ENCODE measurements around the gene NCAPG2. TPM values are rescaled to one million over a fixed set of nuclear protein-coding genes. Genes with fewer than 3 reads are reported as not detected.

Gene NCAPG2
- polyA plus RNA-seq, 1 of the 3 experiments (the other 2 are of a cell fraction) = 25.0 TPM

DNA sequence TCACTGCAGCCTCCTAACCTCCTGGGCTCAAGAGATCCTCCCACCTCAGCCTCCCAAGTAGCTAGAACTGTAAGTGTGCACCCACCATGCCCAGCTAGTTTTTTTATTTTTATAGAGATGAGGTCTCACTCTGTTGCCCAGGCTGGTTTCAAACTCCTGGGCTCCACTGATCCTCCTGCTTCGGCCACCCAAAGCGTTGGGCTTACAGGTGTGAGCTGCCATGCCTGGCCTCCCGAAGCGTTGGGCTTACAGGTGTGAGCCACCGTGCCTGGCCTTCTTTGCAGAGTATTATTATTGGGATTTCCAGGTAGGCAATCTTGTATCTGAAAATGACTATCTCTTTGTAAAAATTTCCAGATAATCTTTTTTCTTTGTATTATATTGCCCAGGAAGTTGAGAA is 23.1 kb upstream of the NCAPG2 start:
- ChIA-PET POLR2A (no interaction called here), CTCF (no interaction called here)
- H3K4me2 ChIP-seq = no peak overlapping the region
- H3K27me3 ChIP-seq (ENCODE audit: insufficient read depth) = no peaks in the 10 kb centered on the region
- H3K9ac ChIP-seq = no peak overlapping the region
- H3K9me2 ChIP-seq = no peaks in the 10 kb centered on the region
- DNase-seq = no peak
- no peak overlapping the region for H3K4me3 ChIP-seq (ENCODE audit: low read depth in 2 of 2, low read length in 1 of 2)
- H4K20me1 ChIP-seq (ENCODE audit: insufficient read depth) = no peaks in the 10 kb centered on the region
- no peaks in the 10 kb centered on the region for H3F3A ChIP-seq (replicated peaks; ENCODE audit: insufficient read depth)
- H3K4me1 ChIP-seq (ENCODE audit: control insufficient read depth in 1 of 2, insufficient read depth in 2 of 2, low read depth in 1 of 2, low read length in 1 of 2) = no peaks in the 10 kb centered on the region
- TF ChIP-seq TCF12 (IDR thresholded peaks at IDR 0.05) (no peak), RXRA (IDR thresholded peaks at IDR 0.05; ENCODE audit: borderline replicate concordance, low read depth) (no peak), CHD2 (IDR thresholded peaks at IDR 0.05; ENCODE audit: low read length, partially characterized antibody) (no peak), RFX5 (IDR thresholded peaks at IDR 0.05; ENCODE audit: low read length) (no peak), RAD21 (IDR thresholded peaks at IDR 0.05; ENCODE audit: low read length) (no peak)
- TF ChIP-seq, protein P1, sequence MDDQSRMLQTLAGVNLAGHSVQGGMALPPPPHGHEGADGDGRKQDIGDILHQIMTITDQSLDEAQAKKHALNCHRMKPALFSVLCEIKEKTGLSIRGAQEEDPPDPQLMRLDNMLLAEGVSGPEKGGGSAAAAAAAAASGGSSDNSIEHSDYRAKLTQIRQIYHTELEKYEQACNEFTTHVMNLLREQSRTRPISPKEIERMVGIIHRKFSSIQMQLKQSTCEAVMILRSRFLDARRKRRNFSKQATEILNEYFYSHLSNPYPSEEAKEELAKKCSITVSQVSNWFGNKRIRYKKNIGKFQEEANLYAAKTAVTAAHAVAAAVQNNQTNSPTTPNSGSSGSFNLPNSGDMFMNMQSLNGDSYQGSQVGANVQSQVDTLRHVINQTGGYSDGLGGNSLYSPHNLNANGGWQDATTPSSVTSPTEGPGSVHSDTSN (IDR thresholded peaks at IDR 0.05) = no peak
- TF ChIP-seq, protein P2, sequence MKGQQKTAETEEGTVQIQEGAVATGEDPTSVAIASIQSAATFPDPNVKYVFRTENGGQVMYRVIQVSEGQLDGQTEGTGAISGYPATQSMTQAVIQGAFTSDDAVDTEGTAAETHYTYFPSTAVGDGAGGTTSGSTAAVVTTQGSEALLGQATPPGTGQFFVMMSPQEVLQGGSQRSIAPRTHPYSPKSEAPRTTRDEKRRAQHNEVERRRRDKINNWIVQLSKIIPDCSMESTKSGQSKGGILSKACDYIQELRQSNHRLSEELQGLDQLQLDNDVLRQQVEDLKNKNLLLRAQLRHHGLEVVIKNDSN (IDR thresholded peaks at IDR 0.05; ENCODE audit: borderline replicate concordance, low read depth) = no peak
- no peak overlapping the region for H2AFZ ChIP-seq (ENCODE audit: low read depth)
- H3K36me3 ChIP-seq (replicated peaks in 1 of 2; ENCODE audit: control insufficient read depth in 1 of 2, insufficient read depth in 2 of 2, low read length in 1 of 2) = peaks cover 4 to 7% of the 10 kb centered on the region in 2 experiments
- no peaks in the 10 kb centered on the region for H3K79me2 ChIP-seq (ENCODE audit: insufficient read depth)
- WGBS (ENCODE audit: low lambda C conversion rate) = 99% methylated on average over 5 of the region's 5 CpGs
- no peak overlapping the region for H3K27ac ChIP-seq (ENCODE audit: low read depth in 2 of 2, low read length in 1 of 2)
- no peaks in the 10 kb centered on the region for H3K9me3 ChIP-seq

DNA sequence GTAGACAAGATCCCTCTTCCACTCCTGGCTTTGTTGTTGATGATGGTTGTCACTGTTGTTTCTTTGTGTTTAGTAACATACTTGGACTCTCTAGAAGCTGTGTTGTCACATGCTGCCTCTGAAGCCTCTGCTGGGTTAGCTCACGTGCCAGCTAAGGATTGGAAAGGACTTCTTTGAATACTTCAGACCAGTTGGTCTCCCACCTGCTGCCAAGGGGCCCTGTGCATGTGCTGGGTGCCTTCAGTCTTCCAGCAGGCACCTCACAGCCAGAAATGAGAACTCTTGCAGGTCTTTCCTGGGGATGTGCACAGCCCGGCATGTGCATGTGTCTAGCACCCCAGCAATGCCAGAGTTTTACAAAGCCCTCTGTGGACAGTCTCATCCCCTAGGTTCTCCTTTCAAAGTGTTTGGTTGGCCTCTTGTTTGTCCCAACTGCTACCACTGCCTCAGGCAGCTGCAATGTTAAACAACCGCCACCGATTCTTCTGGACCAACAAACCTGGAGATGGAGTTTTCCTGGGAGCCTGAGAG is 21.7 kb upstream of the NCAPG2 start:
- Histone ChIP-seq H3K9me2 (no peaks in the 10 kb centered on the region), H3K9ac (no peak overlapping the region), H3K4me1 (ENCODE audit: control insufficient read depth in 1 of 2, insufficient read depth in 2 of 2, low read depth in 1 of 2, low read length in 1 of 2) (no peaks in the 10 kb centered on the region), H3F3A (replicated peaks; ENCODE audit: insufficient read depth) (peaks cover 4% of the 10 kb centered on the region), H3K27me3 (ENCODE audit: insufficient read depth) (no peaks in the 10 kb centered on the region), H3K4me3 (ENCODE audit: low read depth in 2 of 2, low read length in 1 of 2) (no peak overlapping the region), H3K79me2 (ENCODE audit: insufficient read depth) (no peaks in the 10 kb centered on the region), H3K27ac (ENCODE audit: low read depth in 2 of 2, low read length in 1 of 2) (no peak overlapping the region), H3K36me3 (replicated peaks in 1 of 2; ENCODE audit: control insufficient read depth in 1 of 2, insufficient read depth in 2 of 2, low read length in 1 of 2) (peaks cover 0 to 2% of the 10 kb centered on the region in 2 experiments), H3K4me2 (no peak overlapping the region), H4K20me1 (ENCODE audit: insufficient read depth) (no peaks in the 10 kb centered on the region), H3K9me3 (no peaks in the 10 kb centered on the region), H2AFZ (ENCODE audit: low read depth) (no peak overlapping the region)
- no peak for DNase-seq
- no peak for TF ChIP-seq SIN3A (IDR thresholded peaks at IDR 0.05; ENCODE audit: borderline replicate concordance, low read depth, low read length)
- ChIA-PET POLR2A (interaction anchor here (0.6 kb wide), 3 partner anchors 15 to 104 kb away, joined by 3 to 4 read pairs (median 3); no protein-coding TSS in a partner anchor), CTCF (interaction anchor here (1.0 kb wide), 1 partner anchor 22 kb away, joined by 3 read pairs; no protein-coding TSS in a partner anchor)
- 80% methylated on average over 4 of the region's 4 CpGs for WGBS (ENCODE audit: low lambda C conversion rate)

GRCh38 chr7:158725506-158725800 is 20.8 kb upstream of the NCAPG2 start:
- H3K4me3 ChIP-seq (ENCODE audit: low read depth in 2 of 2, low read length in 1 of 2) = no peak overlapping the region
- no peak overlapping the region for H3K9ac ChIP-seq
- DNase-seq = no peak
- H4K20me1 ChIP-seq (ENCODE audit: insufficient read depth) = no peaks in the 10 kb centered on the region
- H3K36me3 ChIP-seq (replicated peaks in 1 of 2; ENCODE audit: control insufficient read depth in 1 of 2, insufficient read depth in 2 of 2, low read length in 1 of 2) = no peaks in the 10 kb centered on the region
- no peak overlapping the region for H2AFZ ChIP-seq (ENCODE audit: low read depth)
- H3K27ac ChIP-seq (ENCODE audit: low read depth in 2 of 2, low read length in 1 of 2) = no peak overlapping the region
- no peak overlapping the region for H3K4me2 ChIP-seq
- no peaks in the 10 kb centered on the region for H3K27me3 ChIP-seq (ENCODE audit: insufficient read depth)
- 67% methylated on average over 4 of the region's 4 CpGs for WGBS (ENCODE audit: low lambda C conversion rate)
- POLR2A ChIA-PET = no interaction called here
- H3K9me2 ChIP-seq = no peaks in the 10 kb centered on the region
- no peak for TF ChIP-seq GABPA (IDR thresholded peaks at IDR 0.05; ENCODE audit: low read depth)
- no peak for TF ChIP-seq ELF1 (IDR thresholded peaks at IDR 0.05)
- TF ChIP-seq RFX5 (IDR thresholded peaks at IDR 0.05; ENCODE audit: low read length) = no peak
- no peak for TF ChIP-seq NRF1 (IDR thresholded peaks at IDR 0.05; ENCODE audit: low read depth, low read length)
- no peak for TF ChIP-seq TAF1 (IDR thresholded peaks at IDR 0.05; ENCODE audit: borderline replicate concordance, low read depth, low read length)
- TF ChIP-seq, protein P3, sequence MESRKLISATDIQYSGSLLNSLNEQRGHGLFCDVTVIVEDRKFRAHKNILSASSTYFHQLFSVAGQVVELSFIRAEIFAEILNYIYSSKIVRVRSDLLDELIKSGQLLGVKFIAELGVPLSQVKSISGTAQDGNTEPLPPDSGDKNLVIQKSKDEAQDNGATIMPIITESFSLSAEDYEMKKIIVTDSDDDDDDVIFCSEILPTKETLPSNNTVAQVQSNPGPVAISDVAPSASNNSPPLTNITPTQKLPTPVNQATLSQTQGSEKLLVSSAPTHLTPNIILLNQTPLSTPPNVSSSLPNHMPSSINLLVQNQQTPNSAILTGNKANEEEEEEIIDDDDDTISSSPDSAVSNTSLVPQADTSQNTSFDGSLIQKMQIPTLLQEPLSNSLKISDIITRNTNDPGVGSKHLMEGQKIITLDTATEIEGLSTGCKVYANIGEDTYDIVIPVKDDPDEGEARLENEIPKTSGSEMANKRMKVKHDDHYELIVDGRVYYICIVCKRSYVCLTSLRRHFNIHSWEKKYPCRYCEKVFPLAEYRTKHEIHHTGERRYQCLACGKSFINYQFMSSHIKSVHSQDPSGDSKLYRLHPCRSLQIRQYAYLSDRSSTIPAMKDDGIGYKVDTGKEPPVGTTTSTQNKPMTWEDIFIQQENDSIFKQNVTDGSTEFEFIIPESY (IDR thresholded peaks at IDR 0.05; ENCODE audit: borderline replicate concordance, low read depth) = no peak
- TF ChIP-seq MEF2A (IDR thresholded peaks at IDR 0.05; ENCODE audit: borderline replicate concordance, low read depth) = no peak
- TF ChIP-seq FOXJ3 (CRISPR knock-in tag; IDR thresholded peaks at IDR 0.05) = no peak
- TF ChIP-seq, protein P1 (IDR thresholded peaks at IDR 0.05) = no peak
- TF ChIP-seq POLR2AphosphoS5 (IDR thresholded peaks at IDR 0.05; ENCODE audit: low read depth, low read length) = no peak
- no peak for TF ChIP-seq FOSL2 (IDR thresholded peaks at IDR 0.05; ENCODE audit: borderline replicate concordance, low read depth)
- no peak for TF ChIP-seq JUND (IDR thresholded peaks at IDR 0.05)
- CTCF ChIA-PET = interaction anchor here (1.0 kb wide), 1 partner anchor 19 kb away, joined by 3 read pairs; no protein-coding TSS in a partner anchor
- H3K9me3 ChIP-seq = no peaks in the 10 kb centered on the region
- H3K4me1 ChIP-seq (ENCODE audit: control insufficient read depth in 1 of 2, insufficient read depth in 2 of 2, low read depth in 1 of 2, low read length in 1 of 2) = no peaks in the 10 kb centered on the region
- no peaks in the 10 kb centered on the region for H3K79me2 ChIP-seq (ENCODE audit: insufficient read depth)
- peaks cover 4% of the 10 kb centered on the region for H3F3A ChIP-seq (replicated peaks; ENCODE audit: insufficient read depth)

Data from SK-N-SH (cell line).